Effector CD8-positive, alpha-beta T cell (primary cell): ENCODE results near the gene LINGO4.

ENCODE experiments used
- DNase-seq: peaks from one replicate; lab custom pipeline; 2025; lab: John Stamatoyannopoulos, UW
- total RNA-seq, 4 experiments: gene quantifications; one replicate each; lab custom pipeline; 2026; lab: John Stamatoyannopoulos, UW

LINGO4 gene
- 0 to 0.29 (median 0) reads per million in 4 experiments for total RNA-seq

- no peak for DNase-seq
Observed at GRCh38 chr1:151805066-151805820, at the start of gene LINGO4. LINGO4 (minus strand) TSS chr1:151805419; CDS start chr1:151802704, 2,715 bp downstream.

- no peak for DNase-seq
Observed at GRCh38 chr1:151854658-151855057, 49.4 kb upstream of the LINGO4 start.

GRCh38 chr1:151853411-151853943 lies 48.3 kb upstream of the LINGO4 start, which contains the start of gene THEM5:
THEM5 (minus strand) TSS chr1:151853712; CDS start chr1:151853565, 147 bp downstream.
- no peak for DNase-seq

- no peak for DNase-seq
Observed at GRCh38 chr1:151852733-151853132, 47.5 kb upstream of the LINGO4 start.

GRCh38 chr1:151851886-151852285 lies 46.7 kb upstream of the LINGO4 start:
- DNase-seq: no peak

GRCh38 chr1:151849871-151850270 lies 44.7 kb upstream of the LINGO4 start:
- DNase-seq: no peak

- DNase-seq: no peak
Observed at GRCh38 chr1:151849126-151849525, 43.9 kb upstream of the LINGO4 start.

- no peak for DNase-seq
Observed at GRCh38 chr1:151847867-151848596, 42.8 kb upstream of the LINGO4 start.

GRCh38 chr1:151846686-151847237 lies 41.5 kb upstream of the LINGO4 start:
- DNase-seq: no peak

GRCh38 chr1:151846062-151846568 lies 40.9 kb upstream of the LINGO4 start:
- DNase-seq: no peak

GRCh38 chr1:151843398-151843797 lies 38.2 kb upstream of the LINGO4 start:
- DNase-seq: no peak

- no peak for DNase-seq
Observed at GRCh38 chr1:151841141-151841540, 35.9 kb upstream of the LINGO4 start.

GRCh38 chr1:151840421-151840820 lies 35.2 kb upstream of the LINGO4 start:
- no peak for DNase-seq

- peak; percentile 37 for DNase-seq
Observed at GRCh38 chr1:151839457-151840403, 34.5 kb upstream of the LINGO4 start, which contains the start of gene C2CD4D. C2CD4D (minus strand) TSS chr1:151839820; CDS start chr1:151838989, 831 bp downstream.

- DNase-seq: no peak
Observed at GRCh38 chr1:151839082-151839412, 33.8 kb upstream of the LINGO4 start.

- DNase-seq: no peak
Observed at GRCh38 chr1:151838222-151839081, 33.2 kb upstream of the LINGO4 start.

- no peak for DNase-seq
Observed at GRCh38 chr1:151837884-151838221, 32.6 kb upstream of the LINGO4 start.

- no peak for DNase-seq
Observed at GRCh38 chr1:151837197-151837596, 32.0 kb upstream of the LINGO4 start.

GRCh38 chr1:151835596-151835995 lies 30.4 kb upstream of the LINGO4 start:
- DNase-seq: no peak

- no peak for DNase-seq
Observed at GRCh38 chr1:151834239-151834638, 29.0 kb upstream of the LINGO4 start.
